Ramos (cell line): ENCODE measurements around the gene HOMER1.
"Not testable (repeated sequence)": the region's sequence is repeated elsewhere in the genome, so short reads cannot be mapped to it uniquely, and the experiment has no call there.

ENCODE experiments used
- in situ Hi-C: fragments of 300-500 bp; cut with MboI; formaldehyde crosslinking; loops from one replicate; pipeline ENCODE4 v1.14.3; 2022; ENCODE audit warnings: low sequenced_read_pairs; ENCODE audit not compliant: unreplicated experiment

The HOMER1 gene

DNA sequence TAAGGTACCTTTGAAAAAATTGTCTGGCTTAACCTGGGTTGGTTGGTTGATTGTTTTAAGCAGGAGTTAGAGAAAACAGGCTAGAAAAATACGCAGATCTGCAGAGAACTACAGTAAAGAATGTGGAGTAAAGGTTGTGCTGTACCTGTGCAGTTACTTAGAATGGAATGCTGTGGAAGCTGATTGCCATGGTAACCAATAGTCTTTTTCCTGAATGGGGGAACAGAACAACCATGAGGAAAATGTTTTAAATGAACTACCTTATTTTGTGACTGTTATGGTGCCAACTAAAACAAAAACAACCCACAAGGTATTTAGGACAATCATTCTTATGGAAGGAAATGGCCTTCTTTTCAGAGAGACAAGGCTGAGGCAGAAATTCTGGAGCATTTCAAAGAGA is 4.8 kb upstream of the HOMER1 start:
- in situ Hi-C loops = no loop called here

DNA sequence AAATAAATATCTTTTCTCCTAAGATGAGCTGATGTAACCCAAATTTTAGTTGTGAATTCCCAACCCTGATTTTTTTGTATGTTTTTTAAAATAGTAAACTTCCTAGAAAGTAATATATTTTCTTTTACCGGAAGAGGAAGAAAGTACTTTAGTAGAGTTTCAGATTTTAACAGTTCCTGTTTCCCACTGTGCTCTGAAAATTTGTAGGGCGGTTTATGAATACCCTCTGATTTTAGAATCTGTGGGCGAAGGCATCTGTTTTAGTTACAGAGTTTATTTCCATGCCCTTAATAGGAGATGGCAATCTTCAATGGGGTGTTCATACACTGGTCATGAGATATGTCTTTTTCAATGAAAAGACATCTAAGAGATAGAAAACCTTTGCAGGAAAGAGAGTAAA is 3.7 kb upstream of the HOMER1 start:
- in situ Hi-C loops = no loop called here

DNA sequence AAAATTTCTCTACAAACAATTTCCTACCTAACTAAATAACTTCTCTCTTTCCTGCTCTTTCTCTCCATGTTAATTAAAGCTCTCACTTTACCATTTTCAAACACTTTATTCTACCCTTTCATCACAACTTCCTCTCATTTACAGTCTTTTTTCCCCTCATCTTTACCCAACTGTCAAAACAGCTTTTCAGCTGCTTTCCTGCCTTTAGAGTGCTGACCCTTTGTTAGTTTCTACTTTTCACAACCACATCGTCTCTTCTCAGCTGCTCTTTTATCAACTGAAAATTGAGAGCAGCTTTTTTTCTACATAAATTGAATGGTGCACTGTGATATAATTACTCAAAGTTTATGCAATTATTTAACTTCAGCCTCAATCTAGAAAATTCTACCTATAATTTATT is 3.1 kb upstream of the HOMER1 start:
- in situ Hi-C loops = no loop called here

DNA sequence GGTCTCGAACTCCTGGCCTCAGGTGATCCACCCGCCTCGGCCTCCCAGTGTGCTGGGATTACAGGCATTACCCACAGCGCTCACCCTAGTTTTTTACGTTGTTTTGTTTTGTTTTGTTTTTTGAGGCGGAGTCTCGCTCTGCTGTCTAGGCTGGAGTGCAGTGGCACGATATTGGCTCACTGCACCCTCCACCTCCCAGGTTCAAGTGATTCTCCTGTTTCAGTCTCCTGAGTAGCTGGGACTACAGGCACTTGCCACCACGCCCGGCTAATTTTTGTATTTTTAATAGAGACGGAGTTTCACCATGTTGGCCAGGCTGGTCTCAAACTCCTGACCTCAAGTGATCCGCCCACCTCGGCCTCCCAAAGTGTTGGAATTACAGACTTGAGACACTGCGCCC is 2.4 kb upstream of the HOMER1 start:
- in situ Hi-C loops = not testable (repeated sequence)

DNA sequence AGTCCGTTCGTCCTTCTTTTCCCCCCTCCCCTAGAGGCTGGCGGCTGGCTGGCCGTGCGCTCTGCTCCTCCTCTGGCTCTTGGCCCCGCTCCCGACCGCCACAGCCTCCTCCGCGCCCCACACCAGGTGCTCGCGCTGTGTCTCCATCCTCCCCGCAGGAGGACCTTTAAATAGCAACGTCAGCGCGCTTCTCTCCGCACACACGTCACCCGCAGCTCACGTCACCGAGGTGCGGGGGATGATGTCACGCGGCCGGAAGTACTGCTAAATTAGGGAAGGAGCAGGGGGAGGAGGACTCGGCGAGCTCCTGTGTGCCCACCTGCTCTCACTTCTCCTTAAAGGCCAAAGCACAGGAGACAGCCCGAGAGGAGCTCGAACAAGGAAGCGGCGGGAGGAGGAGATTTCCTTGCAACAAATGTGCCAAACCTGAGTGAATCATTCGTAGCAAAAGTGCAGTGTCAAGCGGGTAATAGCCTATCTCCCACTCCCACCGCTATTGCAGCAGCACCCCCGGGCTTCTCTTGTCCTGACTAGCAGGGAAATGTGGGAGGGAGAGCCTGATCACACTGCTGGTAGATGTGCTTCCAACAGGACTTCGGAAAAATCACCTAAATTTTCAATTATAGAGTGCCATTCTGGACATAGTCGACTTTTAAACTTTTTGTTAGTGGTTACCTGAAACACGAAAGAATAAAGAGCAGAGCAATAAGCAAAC is 614 bp upstream of the HOMER1 start:
- in situ Hi-C loops = no loop called here

DNA sequence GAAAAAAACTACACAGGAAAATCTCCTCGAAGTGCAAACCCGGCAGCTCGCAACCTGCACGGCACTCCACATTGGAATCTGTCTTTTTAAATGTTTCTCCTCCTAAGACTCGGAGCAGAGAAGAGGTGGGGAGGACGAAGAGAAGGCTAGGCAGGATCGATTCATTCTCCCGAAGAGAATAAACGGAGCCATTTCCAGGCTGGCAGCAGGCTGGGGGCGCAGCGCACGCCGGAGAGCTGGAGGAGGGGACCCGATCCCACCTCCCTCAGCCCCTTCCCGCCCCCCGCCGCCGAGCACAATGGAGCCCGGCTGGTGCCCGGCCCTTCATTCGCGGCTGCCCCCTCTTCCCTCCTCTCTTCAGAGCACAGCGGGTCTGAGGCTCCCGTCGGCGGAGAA is 628 bp downstream of the HOMER1 start:
- in situ Hi-C loops = no loop called here

- in situ Hi-C loops = no loop called here
These were observed 1.2 kb downstream of the HOMER1 start for GRCh38 chr5:79512471-79513307.

- in situ Hi-C loops = no loop called here
These were observed 1.9 kb downstream of the HOMER1 start for GRCh38 chr5:79512049-79512448.

DNA sequence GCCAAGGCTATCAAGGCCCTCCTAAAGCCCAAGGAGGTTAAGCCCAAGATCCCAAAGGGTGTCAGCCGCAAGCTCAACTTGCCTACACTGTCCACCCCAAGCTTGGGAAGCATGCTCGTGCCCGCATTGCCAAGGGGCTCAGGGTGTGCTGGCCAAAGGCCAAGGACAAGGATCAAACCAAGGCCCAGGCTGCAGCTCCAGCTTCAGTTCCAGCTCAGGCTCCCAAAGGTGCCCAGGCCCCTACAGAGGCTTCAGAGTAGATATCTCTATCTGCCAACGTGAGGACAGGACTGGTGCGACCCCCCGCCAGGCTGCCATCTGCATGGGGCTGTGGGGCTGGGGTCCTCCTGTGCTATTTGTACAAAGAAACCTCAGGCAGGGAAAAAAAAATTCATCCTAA is 3.3 kb downstream of the HOMER1 start:
- in situ Hi-C loops = no loop called here

GRCh38 chr5:79509244-79509885 is 4.6 kb downstream of the HOMER1 start:
- in situ Hi-C loops = no loop called here

- in situ Hi-C loops = no loop called here
These were observed 5.1 kb downstream of the HOMER1 start for GRCh38 chr5:79508794-79509193.

DNA sequence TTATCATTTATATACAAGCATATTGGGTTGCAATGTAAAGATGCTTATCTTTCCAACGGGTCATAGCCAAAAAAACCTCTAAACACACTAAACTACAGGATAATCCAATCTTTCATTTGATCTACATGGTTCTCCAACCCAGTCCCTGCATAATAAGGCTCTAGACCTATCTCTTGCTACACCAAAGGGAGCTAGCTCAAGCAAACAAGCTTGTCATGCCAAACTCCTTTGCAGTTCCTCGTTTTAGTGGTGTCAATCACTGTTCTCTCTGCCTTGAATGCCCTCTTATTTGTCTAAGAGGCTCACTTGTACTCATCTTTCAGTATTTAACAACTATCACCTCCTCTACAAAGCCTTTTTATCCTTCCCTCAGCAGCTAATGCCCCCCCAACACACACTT is 5.6 kb downstream of the HOMER1 start:
- in situ Hi-C loops = no loop called here

DNA sequence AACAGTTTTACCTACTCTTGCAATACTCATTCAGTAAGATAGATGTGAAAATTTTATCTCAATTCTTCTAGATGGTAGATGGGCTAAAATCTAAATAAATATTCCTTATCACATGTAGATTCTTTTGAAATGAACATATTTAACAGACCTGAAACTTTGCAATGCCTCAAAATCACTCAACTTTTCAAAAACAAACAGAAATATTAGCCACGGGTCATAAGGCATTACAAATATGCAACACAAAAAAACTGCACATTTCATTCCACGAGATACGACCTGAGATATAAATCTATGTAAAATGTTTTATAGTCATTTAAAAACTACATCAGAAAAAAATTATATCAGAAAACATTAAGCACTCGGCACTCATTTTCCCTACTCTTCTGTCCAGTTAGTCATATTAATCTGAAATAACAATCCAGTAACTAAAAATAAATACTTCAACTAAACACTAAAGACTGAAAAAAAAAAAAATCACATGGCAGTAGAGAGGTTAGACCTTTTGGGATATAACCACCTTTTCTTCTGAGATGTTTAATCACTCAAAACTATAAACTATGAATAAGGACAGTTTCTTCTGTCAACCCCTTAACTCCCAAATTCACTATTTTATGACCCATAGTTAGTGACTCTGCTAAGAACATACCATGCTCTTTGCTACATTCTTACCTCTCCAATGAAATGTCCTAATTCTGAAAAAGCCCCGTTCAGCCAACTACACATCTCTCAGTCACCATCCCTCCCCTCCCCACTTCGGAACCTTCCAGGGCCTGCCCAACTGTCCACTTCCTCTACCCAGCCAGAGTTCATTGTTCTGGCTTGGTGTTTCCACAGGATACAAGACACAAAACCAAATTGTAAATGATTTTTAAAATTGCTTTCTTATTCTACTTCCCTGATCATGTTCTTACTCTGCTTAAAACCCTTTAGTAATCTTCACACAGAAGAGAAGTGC is 6.4 kb downstream of the HOMER1 start:
- in situ Hi-C loops = no loop called here

DNA sequence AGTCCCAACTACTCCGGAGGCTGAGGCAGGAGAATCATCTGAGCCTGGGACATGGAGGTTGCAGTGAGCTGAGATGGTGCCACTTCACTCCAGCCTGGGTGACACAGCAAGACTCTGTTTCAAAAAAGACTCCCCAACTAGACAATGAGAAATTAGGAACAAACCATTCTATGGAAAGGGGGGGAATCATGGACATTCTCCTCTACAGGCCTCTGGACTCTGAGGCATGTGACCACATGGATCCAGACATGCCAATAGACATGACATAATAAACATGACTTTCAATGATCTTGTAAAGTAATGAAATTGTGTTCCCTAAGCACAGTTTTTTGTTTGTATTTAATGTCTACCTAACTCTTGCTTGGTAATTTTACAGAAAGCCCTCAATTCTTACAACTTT is 8.8 kb downstream of the HOMER1 start:
- in situ Hi-C loops = no loop called here

DNA sequence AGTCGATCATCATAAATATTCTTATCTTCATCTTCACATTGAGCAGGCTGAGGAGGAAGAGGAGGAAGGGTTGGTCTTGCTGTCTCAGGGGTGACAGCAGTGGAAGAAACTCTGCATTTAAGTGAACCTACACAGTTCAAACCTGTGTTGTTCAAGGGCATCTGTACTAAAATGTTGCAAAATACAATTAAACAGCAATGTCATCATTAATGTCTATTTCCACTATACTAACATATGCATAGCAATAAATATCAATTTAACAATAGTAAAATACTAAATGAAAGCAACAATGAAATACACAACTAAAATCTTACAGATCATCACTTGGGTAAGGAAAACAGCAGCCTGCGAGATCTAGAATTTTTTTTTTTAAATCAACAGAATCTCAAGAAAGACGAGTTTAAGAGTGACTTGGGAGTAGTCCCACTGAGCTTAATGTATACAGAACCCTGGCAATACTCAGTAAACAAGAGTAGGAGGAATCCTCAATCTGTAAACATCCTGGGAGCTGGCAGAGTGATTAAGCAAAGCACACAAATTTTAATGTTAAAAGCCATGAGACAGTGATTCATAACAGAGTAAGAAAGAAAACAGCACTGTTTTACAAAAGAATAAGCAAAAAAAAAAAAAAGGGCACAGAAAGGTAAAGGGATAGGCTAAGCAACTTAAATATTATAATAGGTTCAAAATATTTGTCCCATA is 10.0 kb downstream of the HOMER1 start:
- in situ Hi-C loops = no loop called here

DNA sequence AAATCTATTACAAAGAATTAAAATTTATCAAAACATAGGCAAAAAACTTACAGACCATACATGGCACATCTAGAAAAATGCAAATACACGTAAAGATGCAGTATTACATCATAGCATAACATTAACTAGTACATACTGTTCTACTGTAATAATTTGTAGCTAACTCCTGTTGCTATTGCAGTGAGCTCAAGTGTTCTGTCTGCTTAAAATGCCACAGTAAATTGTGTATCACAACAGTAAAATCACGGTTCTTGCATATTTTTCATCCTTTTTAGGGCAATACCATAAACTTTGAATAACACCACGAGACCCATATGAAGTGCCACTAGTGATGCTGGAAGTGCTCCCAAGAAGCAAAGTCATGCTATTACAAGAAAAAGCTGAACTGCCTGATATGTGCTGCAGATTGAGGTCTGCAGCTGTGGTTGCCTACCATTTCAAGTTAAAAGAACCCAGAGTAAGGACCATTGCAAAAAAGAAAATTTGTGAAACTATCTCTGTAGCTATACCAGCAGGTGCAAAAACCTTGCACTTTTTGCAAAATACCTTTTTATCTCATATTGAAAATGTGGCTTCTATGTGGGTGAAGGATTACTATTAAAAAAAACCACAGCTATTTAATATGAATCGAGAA is 14.2 kb downstream of the HOMER1 start:
- in situ Hi-C loops = no loop called here

GRCh38 chr5:79495311-79495710 is 18.6 kb downstream of the HOMER1 start:
- in situ Hi-C loops = no loop called here

DNA sequence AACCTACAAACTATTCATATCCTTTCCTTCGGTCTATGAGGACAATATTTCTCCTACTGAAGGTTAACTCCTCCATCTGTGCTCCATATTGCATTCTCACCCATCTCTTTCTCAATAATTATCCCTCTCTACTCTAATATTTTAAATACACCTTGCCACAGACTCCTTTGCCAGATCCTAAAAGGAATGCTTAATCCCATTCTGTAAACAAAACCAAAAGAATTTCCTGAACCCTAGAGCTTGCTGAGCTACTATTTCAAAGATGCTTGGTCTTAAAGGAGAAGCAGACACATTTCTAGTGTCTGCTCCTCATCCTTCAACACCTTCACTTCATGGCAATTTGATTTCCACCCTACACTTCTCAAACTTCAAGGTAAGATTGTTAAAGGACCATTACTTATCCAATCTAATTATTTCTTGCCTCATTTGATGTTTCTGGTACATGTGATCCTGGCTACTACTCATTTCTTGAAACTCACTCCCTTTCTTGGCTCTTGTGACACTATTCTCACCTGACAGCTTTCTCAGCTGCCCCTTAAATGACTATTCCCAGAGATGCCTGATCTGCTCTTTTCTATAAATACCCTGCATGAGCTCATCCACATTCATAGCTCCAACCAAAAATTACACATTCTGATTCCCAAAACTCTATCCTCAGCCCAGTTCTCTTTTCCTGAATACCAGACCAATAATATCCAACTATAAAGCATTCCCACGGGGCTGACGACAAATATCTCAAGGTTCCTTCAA is 20.2 kb downstream of the HOMER1 start:
- in situ Hi-C loops = no loop called here
